NCI-H510A (cell line): ENCODE measurements around the gene NTM.
A peak's percentile ranks its signal among the peaks of the same experiment; 100 is the strongest.

Experiments
- DNase-seq: peaks from one replicate; lab custom pipeline; 2025; lab: John Stamatoyannopoulos, UW

Gene NTM

GRCh38 chr11:132154781-132155180, 784.4 kb downstream of the NTM start:
- no peak for DNase-seq

DNA sequence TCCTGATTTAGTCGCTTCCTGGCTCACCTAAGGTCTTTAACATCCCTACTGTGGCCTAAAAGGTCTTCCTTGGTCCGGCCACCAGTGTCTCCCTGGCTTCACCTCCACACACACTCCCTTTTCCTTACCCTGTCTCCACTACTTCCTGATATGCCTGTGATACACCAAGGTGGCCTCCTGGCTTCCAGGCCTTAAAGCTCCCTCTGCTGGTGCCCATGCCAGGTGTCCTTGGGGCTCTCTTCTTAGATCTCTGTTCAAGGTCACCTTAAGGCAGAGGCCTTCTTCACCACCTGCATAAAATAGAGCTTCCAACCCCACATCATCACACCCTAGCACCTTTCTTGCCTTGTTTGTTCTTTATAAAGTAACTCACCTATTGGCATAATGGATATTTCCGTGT, 787.7 kb downstream of the NTM start:
- peak; percentile 52 for DNase-seq

DNA sequence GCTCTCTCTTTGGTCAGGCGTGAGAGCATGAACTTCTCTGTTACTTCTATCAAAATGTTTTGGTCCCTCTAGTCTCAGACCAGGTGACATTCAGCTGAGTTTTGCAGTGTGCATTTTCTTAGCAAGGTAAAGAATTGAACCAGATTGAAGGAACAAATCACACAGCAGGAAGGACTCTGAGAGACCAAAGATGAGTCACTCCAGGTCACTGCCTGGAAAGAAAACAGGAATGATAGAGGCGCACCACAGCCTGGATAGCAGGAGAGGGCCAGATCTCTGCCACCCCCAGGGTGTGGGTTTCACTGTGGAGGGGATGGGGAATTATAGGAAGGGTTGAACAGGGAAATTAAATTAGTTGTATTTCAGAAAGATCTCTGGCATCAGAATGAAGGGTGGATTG, 788.3 kb downstream of the NTM start:
- no peak for DNase-seq

- DNase-seq = no peak
Measured at GRCh38 chr11:132161403-132162078, 791.1 kb downstream of the NTM start.

DNA sequence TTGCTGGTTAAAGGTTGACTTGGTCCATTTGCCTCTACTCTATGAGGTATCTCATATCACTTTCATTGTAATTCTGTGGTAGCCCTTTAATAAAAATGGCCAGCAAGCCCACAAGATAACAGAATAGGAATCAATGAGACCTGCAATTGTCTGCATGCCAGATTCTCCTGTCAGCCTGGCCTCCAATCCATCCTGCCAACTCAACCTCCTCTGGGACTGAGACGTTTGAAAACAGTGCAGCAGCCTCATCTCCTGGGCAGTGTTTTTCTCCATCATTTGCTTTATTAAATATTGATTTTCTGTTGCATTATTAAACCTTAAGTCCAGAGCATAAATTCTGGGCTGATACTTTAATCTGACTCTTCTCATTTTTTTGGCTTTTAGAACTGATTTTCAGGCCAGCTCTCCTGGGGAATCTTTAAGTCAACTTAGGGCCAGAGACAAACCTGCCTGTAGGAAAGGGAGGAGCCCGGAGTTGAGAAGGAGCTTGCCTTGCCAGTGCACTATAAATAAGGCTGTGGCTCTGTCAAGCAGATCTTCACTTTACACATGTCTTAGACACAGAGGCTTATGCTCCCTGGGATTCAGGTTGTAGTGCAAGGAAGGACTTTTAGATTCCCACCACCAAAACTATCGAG, 798.0 kb downstream of the NTM start:
- no peak for DNase-seq

DNA sequence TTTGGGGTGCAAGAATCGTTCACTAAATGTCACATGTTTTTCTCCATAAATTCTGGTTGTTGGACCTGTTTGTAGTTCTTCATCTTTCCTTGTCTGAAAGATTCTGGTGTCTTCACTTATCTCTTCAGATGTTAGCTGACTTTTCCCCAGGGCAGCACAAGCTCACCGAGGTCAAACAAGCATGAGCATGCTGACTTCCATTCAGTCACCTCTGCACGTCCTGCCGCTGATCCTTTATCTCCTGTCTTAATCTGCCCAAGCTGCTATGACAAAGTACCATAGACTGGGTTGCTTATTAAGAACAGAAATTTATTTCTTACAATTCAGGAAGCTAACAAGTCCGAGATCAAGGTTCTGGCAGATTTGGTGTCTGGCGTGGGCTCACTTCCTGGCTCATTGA, 800.6 kb downstream of the NTM start:
- no peak for DNase-seq

DNA sequence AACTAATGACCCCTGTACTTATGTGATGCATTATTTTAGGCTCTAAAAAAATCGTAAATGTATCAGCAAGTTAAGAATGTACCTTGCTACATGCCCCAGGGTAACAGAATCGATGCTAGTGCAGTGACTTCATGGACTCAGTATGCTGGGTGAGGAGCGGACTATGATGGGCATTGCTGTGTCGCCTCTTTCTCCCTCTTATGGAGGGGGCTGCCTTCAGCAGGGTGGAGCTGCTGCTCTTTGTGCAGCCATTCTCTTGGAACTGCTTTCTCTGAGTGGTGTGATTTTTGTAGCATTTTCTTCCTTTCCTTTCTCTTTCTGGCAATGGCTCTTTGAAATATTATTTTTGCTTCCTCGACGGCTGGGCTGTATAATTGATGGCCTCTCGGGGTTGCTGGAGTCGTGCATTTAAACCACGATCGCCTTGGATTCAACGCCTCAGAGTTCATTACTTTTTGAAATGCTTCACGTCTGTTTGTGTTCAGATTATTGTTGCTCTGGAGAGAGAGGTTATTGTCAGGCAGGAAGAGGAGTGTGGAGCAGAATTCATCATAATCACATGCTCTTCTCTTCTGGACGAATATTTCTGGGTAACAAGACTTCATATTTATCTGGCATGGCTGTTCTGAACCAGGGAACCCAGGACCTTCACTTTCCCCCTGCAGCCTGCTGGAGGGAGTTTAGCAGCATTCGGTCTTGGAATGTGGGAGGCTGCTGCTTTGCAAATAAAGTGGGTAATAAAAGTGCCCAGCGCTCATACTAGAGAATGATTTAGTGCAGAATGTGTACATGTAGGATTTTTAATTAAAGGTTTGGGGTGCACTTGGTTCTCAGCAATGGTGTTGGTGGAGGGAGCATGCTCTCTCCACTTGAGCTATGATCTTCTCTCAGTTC, 804.2 kb downstream of the NTM start:
- no peak for DNase-seq

- no peak for DNase-seq
Measured at GRCh38 chr11:132177106-132177505, 806.7 kb downstream of the NTM start.

DNA sequence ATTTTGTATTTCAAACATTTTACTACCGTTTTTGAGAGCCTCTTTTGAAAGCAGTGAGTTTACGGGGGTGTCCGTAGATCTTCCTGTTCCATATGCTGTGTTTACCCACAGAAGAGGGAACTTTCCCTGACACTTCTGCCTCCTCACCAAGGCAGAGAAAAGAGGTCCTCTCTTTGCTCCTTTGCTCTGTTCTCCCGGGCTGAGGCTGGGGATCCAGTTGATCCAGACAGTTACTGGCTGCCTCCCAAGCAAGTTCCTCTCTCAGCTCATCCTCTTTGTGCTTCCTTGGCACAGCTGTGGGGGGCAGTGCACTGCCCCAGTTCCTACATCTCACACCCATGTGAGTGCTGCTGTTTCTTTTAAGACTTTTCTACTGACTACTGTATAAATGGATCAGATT, 813.7 kb downstream of the NTM start:
- DNase-seq = no peak

- DNase-seq = no peak
Measured at GRCh38 chr11:132185726-132186592, 815.5 kb downstream of the NTM start.

GRCh38 chr11:132186699-132187098, 816.3 kb downstream of the NTM start:
- no peak for DNase-seq

DNA sequence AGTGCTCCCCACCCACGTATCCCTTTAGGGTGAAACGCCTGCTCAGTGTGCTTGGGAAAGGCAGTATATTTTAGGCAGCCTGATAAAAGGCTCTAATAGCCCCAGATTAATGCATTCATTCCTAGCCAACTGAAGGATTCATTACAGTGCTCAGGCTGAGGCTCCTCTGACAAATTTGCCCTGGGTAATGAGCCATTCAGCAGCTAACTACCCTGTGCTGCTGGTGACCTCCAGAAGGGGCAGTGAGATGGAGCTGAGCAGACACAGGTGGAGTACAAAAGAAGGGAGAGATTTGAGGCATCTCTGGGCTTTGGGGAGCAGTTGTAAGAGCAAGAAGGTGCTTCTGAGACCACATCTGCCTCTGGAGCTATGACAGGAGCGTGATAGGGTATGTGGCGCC, 817.0 kb downstream of the NTM start:
- DNase-seq = no peak

DNA sequence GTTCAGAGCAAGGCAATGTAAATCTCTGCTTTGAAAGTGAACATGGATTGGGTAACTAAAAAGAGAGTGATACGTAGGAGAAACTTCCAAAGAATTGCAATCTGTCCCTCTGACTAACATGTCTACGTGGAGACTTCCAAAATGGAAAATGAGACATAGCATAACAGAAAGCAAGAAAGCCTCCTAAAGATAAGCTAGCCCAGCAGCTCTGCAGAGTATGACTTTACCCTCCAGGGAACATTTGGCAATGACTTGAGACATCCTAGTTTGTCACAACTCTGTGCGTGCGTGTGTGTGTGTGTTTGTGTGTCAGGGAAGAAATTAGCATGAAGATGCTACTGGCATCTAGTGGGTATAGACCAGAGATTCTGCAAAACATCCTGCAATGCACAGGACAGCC, 817.4 kb downstream of the NTM start:
- DNase-seq = no peak

DNA sequence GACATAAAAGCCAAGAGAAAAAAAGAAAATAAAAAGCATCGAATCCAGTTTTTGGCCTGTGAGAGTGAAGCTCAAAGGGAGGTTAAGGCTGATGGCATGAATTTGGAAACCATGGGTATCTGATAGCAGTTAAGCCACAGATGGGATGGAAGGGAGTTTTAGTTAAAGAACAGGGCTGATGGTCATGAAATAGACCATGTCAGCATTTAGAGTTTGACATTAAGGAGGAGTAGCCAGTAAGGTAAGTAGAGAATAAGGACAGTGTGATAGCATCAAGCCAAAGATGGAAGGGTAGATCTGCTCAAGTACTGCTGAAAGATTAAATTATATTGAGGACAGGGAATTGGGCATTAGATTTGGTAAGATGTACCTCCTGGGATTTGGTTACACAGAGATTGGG, 826.5 kb downstream of the NTM start:
- no peak for DNase-seq

- peak; percentile 39 for DNase-seq
Measured at GRCh38 chr11:132200353-132200936, 830.0 kb downstream of the NTM start.

DNA sequence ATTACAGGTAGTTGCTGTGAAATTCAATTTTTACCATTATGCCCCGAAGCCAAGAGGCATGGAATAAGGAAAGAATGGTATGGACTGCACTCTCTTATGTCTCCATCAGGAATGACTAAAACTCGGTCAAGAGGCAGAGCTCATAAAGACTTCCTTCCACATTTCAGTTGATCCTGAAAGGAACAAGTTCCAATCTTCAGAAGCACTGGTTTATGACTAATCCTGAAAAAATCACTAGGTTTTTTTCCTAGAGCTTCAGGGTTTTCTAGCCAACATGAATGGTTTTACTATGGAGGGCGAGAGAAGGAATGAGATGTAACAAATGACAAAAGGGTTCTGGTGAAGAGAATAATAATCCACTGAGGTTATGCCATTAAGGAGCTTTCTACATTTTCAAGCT, 832.2 kb downstream of the NTM start:
- no peak for DNase-seq

DNA sequence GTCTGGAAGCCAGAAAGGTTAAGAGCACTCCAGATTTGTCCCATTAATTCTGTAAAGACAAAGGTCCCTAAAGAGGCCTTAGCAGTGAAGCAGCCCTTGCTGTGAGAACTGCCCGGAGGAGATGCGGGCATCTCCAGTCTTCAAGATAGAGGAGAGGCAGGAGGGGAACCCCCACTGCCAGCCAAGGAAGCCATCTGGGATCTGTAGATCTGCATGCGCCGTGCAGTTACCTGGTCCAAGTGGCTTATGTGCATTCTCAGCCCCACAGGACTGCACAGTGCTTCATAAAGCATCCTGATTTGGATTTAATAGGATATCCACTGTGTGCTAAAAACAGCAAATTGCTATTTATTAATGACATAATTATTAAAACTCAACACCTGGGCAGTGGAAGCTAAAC, 834.6 kb downstream of the NTM start:
- DNase-seq = no peak

DNA sequence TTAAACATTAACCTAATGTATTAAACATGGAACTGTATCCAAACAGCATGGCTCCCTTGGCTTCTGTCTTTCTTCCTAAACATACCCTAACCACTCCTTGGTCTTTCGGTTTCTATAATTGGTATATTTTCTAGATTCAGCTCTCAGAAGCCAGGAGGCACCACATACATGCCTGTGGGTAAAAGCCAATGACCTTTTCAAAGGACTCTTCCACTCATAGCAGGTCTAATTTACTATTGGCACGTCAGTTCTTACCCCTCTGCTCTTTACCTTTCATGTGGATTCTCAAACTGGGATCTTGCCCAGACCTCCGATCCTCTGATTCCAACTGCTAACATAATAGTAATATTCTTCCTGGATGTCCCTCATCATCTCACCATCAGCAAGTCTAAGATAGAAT, 835.1 kb downstream of the NTM start:
- no peak for DNase-seq

DNA sequence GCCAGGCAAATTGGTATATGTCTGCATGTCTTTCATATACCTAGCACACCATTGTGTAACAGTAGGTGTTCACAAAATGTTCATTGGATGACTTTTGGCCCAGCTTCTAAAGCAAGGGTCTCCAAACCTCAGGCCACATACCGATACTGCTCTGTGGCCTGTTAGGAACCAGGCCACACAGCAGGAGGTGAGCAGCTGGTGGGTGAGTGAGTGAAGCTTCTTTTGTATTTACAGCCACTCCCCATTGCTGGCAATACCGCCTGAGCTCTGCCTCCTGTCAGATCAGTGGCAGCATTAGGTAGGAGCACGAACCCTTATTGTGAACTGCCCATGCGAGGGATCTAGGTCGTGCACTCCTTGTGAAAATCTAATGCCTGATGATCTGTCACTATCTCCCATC, 836.6 kb downstream of the NTM start:
- DNase-seq = no peak

- DNase-seq = no peak
Measured at GRCh38 chr11:132208477-132209055, 838.2 kb downstream of the NTM start.

DNA sequence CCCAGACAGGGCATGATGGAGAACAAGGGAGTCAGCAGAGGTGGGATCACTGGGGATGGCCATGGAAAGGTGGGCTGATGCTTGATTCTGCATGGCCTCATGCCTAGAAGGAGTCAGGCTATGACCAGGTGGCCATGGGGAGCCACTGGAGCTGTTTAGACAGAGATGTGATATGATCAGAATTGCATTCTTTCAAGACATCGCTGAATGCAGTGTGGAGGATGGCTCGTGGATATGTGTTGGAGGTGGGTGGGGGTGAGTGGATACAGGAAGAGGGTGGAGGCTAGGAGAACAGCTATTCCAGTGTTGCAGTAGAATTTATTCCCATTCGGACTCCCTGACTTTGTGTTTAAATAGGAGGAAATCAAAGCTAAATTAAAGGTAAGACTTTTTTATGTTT, 841.1 kb downstream of the NTM start:
- DNase-seq = no peak
